Transverse colon (tissue), 3 donors: ENCODE measurements around the gene EP400.

ENCODE experiments used
- EP300 ChIP-seq: sonication (generic); formaldehyde crosslinking; IDR thresholded peaks from one replicate; pipeline ENCODE4 v1.6.1; 2017; ENCODE audit warnings: antibody characterized with exemption, low read depth
- TF ChIP-seq, protein P1 (sequence below), 5 experiments: fragments of 200-600 bp in 3 of 5; fragments of 450-650 bp in 2 of 5; sonication (generic) in 3 of 5; IDR thresholded peaks; 1 replicate in 2 of 5; 2 replicates in 3 of 5; pipeline ENCODE4 v1.5.1; 2016 to 2017; ENCODE audit warnings: antibody characterized with exemption in 5 of 5, inconsistent platforms in 3 of 5, mild to moderate bottlenecking in 2 of 5, moderate library complexity in 1 of 5

DNA sequence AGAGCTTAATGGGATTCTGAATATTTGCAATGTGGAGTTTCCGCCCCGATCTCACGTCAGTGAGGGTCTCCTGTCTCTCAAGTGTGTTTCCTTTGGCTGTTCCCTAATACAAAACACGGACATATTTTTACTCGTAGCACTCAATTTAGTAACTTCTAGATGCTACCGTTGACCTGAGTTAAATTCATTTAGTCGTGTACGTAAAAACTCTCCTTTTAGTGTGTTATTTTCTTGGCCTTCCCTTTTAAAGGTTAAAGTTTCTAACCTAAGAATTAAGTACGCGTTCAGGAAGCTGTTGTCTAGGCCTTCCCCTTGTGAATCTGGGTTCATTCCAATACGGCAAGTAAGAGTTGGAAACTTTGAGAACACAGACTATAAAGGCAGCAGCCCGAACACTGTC is 130.0 kb downstream of the EP400 start:
- TF ChIP-seq, protein P1, sequence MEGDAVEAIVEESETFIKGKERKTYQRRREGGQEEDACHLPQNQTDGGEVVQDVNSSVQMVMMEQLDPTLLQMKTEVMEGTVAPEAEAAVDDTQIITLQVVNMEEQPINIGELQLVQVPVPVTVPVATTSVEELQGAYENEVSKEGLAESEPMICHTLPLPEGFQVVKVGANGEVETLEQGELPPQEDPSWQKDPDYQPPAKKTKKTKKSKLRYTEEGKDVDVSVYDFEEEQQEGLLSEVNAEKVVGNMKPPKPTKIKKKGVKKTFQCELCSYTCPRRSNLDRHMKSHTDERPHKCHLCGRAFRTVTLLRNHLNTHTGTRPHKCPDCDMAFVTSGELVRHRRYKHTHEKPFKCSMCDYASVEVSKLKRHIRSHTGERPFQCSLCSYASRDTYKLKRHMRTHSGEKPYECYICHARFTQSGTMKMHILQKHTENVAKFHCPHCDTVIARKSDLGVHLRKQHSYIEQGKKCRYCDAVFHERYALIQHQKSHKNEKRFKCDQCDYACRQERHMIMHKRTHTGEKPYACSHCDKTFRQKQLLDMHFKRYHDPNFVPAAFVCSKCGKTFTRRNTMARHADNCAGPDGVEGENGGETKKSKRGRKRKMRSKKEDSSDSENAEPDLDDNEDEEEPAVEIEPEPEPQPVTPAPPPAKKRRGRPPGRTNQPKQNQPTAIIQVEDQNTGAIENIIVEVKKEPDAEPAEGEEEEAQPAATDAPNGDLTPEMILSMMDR (IDR thresholded peaks at IDR 0.05): no peak
- no peak for TF ChIP-seq EP300
